Measurements from ENCODE around the gene PLXDC2. TPM values are rescaled to one million over a fixed set of nuclear protein-coding genes. Genes with fewer than 3 reads are reported as not detected.

The PLXDC2 gene
- total RNA-seq, 2 experiments from 2014 or later = not detected

- Mint-ChIP-seq H3K4me1 (ENCODE audit: low read depth) (no peaks in the 10 kb centered on the region), H3K4me3 (no peak overlapping the region), H3K36me3 (ENCODE audit: low read depth) (no peaks in the 10 kb centered on the region), H3K9me3 (no peaks in the 10 kb centered on the region), H3K27ac (no peak overlapping the region), H3K27me3 (no peaks in the 10 kb centered on the region)
- DNase-seq (no peak), ATAC-seq (no peak)
- TF ChIP-seq CTCF (IDR thresholded peaks at IDR 0.05) = no peak
- intact Hi-C loops (cut with micrococcal nuclease) = no loop called here
- POLR2A ChIA-PET = no interaction called here
- CTCF ChIA-PET = no interaction called here
Measured at GRCh38 chr10:19970256-19970655, 154.0 kb downstream of the PLXDC2 start.

GRCh38 chr10:19970717-19971116 lies 154.5 kb downstream of the PLXDC2 start:
- H3K9me3 Mint-ChIP-seq = no peaks in the 10 kb centered on the region
- DNase-seq (no peak), ATAC-seq (no peak)
- no peak overlapping the region for H3K4me3 Mint-ChIP-seq
- intact Hi-C loops (cut with micrococcal nuclease) = no loop called here
- H3K27ac Mint-ChIP-seq = no peak overlapping the region
- H3K36me3 Mint-ChIP-seq (ENCODE audit: low read depth) = no peaks in the 10 kb centered on the region
- no peaks in the 10 kb centered on the region for H3K4me1 Mint-ChIP-seq (ENCODE audit: low read depth)
- TF ChIP-seq CTCF (IDR thresholded peaks at IDR 0.05) = no peak
- H3K27me3 Mint-ChIP-seq = no peaks in the 10 kb centered on the region
- ChIA-PET POLR2A (no interaction called here), CTCF (no interaction called here)

DNA sequence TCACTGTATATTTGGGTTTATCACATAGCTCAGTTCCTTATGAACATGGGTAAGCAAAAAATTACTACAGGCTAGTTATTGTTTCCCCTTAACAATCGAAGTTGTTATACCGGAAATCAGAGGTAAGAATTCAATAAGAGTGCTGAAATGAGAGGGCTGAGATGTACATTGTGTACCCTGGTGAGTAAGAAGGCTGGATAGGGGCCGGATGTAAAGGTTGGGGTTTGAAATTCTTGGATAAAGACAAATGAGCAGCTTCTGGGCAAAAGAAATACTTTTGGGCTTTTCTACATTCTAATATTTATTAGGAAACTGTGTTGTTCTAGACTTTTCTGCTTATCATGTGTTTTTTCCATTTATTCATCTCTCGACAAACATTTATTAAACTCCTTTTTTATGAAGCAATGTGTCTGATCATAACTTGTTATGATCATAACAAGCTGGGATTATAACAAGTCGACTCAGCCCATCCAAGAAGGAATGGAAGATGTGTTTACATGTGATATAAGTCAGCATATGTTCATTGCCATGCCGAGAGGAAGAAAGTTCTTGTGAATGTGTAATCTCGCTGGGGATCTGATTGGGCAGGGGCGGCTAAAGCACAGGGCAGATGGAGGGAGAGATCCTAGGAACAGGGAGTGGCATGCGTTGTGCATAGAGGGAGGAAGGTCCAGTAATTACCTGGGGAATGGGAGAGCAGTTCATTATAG lies 155.3 kb downstream of the PLXDC2 start:
- Mint-ChIP-seq H3K27me3 (no peaks in the 10 kb centered on the region), H3K27ac (no peak overlapping the region), H3K4me1 (ENCODE audit: low read depth) (no peaks in the 10 kb centered on the region), H3K36me3 (ENCODE audit: low read depth) (no peaks in the 10 kb centered on the region), H3K9me3 (no peaks in the 10 kb centered on the region), H3K4me3 (no peak overlapping the region)
- DNase-seq (no peak), ATAC-seq (no peak)
- TF ChIP-seq CTCF (IDR thresholded peaks at IDR 0.05) = no peak
- ChIA-PET POLR2A (no interaction called here), CTCF (no interaction called here)
- intact Hi-C loops (cut with micrococcal nuclease) = no loop called here

DNA sequence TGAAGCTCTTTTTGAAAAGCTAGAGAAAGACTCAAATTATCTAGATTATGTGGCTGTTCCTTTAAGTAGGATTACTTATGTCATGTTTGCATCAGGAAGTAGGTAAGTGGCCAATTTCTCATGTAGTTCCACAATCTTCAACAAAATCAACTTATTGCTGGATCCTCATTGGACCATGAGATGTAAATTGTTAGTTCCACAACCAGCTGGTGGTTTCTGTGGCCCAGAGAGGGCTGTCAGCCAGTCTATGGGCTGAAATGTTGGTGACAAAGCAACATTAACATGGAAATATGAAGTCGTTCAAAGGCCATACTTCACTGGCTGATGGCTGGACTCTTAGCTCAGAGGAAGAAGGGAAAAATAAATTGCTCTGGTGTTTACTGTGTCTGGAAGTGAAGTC lies 157.9 kb downstream of the PLXDC2 start:
- DNase-seq (no peak), ATAC-seq (no peak)
- H3K27me3 Mint-ChIP-seq = no peaks in the 10 kb centered on the region
- POLR2A ChIA-PET = no interaction called here
- CTCF ChIA-PET = no interaction called here
- intact Hi-C loops (cut with micrococcal nuclease) = no loop called here
- TF ChIP-seq CTCF (IDR thresholded peaks at IDR 0.05) = no peak
- H3K36me3 Mint-ChIP-seq (ENCODE audit: low read depth) = no peaks in the 10 kb centered on the region
- H3K4me1 Mint-ChIP-seq (ENCODE audit: low read depth) = no peaks in the 10 kb centered on the region
- H3K9me3 Mint-ChIP-seq = no peaks in the 10 kb centered on the region
- no peak overlapping the region for H3K4me3 Mint-ChIP-seq
- H3K27ac Mint-ChIP-seq = no peak overlapping the region

DNA sequence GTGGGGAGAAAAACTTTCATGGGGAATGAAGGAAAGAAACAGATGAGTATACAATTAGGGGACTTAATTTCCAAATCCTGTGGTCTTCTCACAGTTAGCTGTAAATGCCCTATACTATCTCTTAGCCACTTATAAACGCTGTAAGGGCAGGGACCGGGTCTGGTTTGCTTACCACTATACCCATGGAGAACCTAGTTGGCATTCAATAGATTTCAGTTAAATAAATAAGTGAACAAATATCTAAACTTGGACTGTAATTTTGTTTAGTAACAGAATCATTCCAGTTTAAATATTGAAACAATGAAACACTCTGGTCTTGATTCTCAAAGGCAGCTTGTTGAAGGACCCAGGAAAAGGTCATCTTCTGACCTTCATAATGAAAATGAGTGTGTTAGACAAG lies 158.3 kb downstream of the PLXDC2 start:
- Mint-ChIP-seq H3K9me3 (no peaks in the 10 kb centered on the region), H3K27me3 (no peaks in the 10 kb centered on the region), H3K27ac (no peak overlapping the region), H3K4me3 (no peak overlapping the region), H3K36me3 (ENCODE audit: low read depth) (no peaks in the 10 kb centered on the region), H3K4me1 (ENCODE audit: low read depth) (no peaks in the 10 kb centered on the region)
- TF ChIP-seq CTCF (IDR thresholded peaks at IDR 0.05) = no peak
- ATAC-seq (no peak), DNase-seq (no peak)
- ChIA-PET POLR2A (no interaction called here), CTCF (no interaction called here)
- intact Hi-C loops (cut with micrococcal nuclease) = no loop called here
